CD1c-positive myeloid dendritic cell (primary cell): ENCODE results near the gene EML1.
A peak's percentile ranks its signal among the peaks of the same experiment; 100 is the strongest.

ENCODE experiments used
- DNase-seq: peaks from one replicate; pipeline ENCODE4 v3.0.0-alpha.2; 2016; ENCODE audit errors: extremely low spot score

The EML1 gene

DNA sequence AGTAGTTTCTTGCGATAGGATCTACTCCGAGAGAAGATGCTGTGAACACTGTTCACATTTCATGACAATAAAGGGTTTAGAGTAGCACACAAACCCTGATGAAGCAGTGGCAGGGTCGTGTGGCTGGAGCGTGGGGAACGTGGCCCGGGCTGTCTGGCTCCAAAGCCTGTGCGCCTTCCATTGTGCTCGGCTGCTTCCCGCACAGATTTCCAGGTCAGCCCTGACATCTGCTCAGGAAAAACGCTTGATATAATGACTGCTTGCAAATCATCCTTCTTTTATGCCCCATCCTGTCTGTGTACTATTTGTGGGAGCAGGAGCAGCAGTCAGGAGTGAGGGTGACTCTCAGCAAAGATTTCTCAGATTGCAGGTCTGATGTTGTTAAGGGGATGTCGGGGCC is 78.6 kb downstream of the EML1 start:
- no peak for DNase-seq

DNA sequence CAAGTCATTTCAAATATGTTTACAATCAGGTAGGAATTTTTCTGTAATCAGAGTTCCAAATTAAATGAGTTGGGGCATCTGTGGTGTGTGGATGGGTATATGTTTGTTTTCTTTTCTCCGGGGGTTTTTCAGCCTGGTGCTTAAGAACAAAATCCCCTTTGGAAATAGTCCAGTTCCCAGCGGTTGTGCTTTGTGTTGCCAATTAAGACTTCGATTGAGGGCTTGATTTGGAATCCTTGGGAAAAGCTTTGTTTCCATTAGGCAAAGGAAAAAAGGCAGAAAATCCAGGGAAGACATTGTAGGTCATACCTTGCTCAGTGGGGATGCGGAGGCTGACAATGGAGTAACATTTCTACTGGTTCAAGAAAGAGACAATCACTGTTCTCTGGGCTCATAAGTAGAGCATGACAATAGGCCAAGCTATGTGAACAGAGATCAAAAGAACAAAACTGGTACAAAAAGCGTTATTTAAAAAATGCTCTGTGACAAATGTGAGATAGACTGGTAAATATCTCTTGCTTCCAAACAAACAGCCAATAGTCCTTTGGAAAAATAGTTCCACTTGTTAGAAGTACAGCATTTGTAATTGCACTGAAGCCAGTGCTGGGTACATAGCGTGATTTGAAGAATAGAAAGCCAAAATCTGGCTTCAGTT is 79.7 kb downstream of the EML1 start:
- no peak for DNase-seq

DNA sequence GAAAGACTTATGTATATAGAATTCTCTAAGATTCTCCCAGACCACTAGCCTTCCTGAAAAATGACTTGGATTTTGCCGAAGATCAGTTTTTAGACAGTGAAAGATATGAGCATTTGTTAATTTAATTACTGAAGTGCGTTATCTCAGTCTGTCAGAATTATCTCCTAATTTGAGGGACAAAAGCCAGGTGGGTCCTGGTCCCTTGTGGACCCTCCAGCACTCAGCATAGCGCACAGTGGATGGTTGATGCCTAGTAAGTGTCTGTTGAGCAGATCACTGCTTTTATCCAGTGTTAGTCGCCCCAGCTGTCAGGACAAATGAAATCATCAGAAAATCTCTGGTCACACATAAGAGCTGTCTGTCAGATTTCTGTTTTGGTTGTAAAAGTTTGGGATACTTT is 80.4 kb downstream of the EML1 start:
- no peak for DNase-seq

DNA sequence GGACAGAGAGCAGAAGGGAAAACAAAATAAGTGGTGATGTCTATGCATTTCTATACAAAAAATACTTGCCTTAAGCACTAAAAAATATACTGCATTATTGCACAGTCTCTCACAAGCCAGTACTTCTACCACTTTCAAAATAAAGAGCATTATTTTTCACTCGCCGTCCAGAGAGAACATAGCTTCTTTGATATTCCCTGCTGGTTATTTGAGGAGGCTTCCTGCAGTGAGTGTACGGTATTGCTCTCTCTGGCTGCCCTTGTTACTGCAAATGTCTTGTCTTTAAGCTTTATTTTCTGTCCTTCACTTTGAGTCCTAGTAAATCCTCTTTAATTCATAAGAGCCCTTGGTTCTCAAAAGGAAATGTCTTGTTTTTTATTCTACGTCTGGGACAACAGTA is 81.1 kb downstream of the EML1 start:
- no peak for DNase-seq

DNA sequence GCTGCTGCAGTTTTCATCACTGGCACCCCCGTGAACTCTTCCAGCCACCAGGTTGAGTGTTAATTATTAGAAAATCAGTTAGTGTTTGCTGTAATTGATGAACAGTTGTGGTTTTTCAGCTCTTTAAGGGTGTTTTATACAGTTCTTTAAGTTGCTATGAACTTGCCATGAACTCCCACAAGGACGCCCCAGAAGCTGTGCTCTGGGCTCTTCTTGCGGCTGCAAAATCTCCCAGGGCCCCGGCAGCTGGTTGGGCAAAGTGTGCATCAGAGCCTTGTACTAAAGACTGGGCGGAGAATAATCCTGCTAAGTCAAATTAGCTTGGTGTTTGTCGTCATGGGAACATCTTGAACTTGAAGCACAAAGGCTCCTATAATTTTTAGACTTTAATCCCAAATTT is 82.2 kb downstream of the EML1 start:
- DNase-seq: no peak

DNA sequence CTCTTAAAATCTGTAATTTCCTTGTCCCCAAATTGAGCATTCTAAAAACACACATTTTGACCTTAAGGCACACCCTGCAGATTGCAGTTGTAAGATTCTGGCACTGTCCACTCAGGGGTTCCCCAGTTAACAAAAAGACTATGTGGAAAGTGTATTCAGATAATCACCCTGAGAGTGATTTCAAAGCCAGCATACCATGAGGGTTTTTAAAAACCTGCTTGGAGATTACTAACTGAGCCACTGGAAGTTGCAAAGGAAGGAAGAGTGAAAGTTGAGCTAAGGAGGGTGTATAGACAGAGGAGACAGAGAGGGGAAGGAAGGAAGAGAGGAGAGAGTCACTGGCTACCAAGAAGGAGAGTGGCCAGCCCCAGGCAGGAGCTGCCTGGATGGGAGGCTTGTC is 82.6 kb downstream of the EML1 start:
- DNase-seq: no peak

DNA sequence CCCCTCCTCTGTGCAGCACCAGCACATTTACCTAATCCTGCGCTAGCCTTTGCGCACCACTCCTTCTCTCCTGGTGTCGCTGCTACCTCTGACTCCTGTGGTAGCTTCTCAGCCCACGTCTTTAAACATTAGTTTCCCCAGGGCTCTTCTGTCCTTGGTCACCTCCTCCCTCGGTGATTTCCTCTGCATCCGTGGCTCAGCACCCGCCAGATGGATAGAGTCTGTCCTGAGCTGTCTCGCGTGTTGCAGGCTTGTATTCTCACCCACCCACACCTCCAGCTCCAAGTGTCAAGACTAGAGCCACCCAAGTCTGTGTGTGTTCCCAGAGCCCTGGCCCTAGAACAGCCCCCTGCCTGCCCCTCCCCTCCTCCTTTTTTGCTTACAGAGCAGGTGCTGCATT is 83.2 kb downstream of the EML1 start:
- no peak for DNase-seq

DNA sequence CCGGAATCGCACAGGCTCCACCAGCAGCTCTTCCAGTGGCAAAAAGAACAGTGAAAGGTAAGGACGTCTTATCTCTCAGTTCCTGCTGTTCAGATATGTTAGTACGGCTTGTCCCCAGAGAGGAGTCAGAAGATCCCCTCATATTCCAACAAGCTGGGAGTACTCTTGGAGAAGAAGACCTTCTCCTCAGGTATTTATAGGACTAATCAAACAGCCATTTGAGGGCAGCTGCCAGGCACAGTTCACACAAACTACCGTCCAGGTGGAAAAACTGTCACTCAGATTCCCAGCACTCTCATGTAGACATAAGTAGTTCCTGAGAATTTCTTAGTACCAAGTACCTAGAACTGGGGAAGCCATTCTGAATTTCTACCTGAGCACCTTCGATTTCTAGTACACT is 85.3 kb downstream of the EML1 start:
- DNase-seq: no peak

DNA sequence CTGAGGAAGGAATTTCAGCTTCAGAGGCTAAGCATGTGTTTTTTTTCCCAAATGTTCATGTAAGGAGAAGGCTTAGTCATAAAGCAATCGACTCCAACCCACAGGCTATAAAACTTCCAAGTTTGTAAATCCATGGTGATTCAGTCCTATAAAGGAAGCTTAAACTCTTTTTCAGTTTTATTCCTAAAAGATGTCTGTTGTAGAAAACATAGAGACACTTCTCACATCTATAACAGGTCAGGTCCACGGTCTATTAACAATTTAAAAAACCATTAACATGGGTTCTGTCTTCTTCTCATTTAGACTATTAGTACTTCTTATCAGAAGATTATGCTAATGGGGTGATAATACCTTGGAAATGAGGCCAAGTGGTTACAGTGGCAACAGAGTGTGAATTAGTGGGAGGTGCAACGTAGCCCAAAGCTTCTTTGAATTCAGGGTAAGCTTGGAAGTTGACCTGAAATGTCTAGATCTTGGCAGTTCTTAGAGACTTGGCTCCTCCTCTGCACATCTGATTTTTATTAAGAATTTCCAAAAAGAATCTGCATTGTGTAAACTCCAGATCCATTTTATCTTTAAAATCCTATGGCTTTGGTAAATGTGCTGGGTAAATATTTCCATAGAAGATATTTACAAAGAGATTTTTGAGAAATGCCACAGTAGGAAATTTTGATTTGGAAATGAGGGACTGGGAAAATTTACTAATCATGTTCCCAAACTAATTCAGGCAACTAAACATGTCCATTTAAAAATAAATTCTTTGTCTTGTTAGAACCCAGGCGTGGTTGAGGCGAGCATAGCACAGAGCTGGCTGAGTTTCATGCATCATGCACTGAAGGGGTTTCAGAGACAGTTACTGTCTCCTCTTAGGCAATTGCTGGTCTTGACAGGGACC is 86.4 kb downstream of the EML1 start:
- DNase-seq: no peak

DNA sequence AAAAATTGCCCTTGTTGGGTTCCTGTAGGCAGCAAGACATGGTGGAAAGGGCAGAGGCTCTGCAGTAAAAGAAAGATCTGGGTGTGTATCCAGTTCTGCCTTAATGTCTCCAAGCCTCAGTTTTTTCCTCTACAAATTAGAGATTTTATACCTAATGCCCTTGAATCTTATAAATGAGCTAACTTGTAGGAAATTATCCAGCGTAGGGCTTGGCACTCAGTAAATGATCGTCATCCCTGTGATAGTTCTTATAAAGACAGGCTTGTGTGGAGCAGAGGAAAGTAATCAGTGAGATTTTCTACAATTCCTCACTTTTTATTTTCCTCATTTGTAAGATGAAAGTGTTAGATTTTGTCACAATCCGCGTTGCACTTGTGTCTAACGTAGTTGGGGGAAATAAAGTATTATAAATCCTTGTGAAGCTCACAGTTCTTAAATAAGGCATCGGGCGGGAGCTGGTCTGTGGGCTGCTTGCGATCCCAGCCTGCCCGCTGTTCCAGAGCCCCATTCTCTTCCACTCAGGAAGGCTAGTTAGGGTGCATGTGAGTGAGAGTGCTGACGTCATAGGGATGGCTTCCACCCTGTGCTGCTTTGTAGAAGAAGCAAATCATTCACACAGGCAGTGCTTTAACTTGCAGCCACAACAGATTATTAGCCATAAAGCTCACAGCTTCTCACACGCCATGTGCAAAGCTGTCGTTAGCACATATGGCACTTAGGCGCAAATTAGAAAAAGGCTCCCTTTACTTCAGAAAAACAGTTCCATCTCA is 87.6 kb downstream of the EML1 start:
- no peak for DNase-seq

DNA sequence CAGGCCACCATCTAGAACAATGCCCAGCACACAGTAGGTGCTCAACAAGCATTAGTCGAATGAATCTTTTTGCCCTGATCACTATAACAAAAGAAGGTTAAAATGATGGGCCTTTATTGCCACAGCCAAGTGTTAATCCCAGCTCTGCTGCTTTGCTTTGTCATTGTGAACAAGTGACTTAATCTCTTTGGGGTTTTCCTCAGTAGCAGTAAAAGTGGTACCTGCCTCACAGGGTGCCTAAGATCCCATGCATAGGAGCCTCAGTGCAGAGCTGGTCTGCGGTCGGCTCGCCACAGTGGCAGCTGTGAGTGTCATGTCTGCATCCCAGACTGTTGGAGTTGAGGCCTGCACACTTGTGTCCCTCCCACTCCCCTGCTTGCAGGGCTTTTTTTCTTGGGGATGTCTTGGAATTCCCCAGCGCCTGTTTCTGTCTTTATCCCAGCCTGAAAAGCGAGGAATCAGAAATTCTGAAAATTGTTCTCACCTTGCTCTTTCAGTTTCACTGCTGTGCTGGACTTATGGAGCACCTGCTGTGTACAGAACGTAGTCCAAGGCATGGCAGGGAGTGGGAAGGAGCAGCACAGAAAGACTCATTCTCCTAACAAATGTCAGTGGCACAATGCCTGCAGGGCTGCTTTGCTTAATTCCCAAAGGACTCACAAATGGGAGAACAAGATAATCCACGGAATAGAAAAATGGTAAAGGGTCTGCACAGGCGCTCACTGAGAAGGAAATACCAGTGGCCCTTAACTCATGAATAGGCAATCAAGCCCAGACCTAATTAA is 90.8 kb downstream of the EML1 start:
- no peak for DNase-seq

DNA sequence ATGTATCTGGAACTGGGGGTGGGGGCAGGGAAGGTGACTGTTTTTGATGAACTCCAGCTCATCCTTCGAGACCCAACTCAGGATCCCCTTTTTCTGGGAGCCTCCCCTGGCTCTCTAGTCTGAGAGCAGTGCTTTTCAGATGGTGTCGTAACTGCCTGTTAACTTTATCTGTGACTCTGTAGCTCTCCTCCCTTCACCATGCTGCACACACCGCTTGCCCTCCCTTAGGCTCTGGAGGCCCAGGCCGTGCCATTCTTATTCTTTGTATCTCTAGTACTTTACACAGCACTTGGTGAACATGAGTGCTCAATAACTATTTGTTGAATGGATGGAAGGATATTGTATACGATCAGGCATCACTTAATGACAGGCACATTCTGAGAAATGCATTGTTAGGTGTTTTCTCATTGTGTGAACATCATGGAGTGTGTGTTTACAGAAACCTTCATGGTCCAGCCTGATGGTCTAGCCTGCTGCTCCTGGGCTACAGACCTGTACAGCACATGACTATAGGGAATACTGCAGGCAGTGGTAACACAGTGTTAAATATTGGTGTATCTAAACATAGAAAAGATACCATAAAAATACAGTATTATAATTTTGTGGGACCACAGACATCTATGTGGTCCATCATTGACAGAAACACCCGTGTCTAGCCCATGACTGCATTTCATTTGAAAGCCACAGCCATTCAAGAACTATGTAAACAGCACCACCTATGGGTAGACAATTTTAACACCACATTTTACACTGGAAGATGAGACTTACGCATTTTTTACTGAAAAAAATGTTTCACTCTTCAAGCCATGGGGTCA is 91.8 kb downstream of the EML1 start:
- DNase-seq: peak; percentile 67

DNA sequence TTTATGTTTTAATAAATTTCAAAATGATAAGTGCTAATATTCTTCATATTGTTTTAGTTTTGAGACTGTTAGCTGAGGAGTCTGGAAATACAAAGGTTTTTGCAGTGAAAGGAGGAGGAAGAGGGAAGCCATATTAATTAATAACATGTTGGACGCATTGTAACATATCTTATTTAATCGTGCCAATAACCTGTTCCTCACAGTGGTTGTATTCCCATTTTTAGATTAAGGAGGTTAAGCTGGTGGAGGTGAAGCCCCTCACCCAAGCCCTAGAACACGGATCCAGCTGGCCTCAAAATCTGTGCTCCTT is 92.4 kb downstream of the EML1 start:
- no peak for DNase-seq

DNA sequence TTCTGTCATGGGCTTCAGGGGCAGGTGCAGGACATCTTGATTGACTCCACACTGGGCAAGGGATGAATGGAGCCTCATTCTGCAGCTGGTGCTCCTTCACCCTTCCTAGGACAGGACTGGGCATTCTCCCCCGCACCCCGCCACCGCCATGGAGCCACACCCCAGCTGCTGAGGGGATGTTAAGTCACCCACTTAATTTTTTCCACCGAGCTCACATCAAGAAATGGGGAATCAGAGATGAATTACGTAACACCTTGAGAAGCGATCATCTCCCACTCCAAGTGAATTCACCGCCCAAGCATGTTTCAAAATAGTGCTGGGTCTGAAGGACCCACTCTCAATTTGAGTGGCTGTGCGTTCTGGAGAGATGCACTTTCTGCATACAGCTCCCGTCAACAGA is 94.2 kb downstream of the EML1 start:
- DNase-seq: no peak

DNA sequence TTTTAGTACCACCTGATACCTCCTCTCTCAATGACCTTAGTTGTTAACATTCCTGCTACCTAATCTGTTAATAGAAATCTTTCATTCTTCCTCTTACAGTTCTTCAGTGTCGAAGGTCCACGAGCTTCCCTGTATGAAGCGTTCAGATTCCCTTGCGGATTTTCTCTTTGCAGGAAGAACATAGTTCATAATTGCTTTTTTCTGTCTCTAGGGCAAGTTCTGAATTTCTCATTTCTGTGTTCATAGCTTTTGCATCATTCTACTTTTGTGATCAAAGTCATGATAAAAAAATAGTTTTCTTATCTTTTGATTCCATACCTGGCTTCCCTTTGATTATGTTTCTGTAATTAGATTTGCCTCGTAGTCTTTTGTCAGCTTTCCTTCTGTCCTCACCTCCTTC is 94.9 kb downstream of the EML1 start:
- DNase-seq: no peak

DNA sequence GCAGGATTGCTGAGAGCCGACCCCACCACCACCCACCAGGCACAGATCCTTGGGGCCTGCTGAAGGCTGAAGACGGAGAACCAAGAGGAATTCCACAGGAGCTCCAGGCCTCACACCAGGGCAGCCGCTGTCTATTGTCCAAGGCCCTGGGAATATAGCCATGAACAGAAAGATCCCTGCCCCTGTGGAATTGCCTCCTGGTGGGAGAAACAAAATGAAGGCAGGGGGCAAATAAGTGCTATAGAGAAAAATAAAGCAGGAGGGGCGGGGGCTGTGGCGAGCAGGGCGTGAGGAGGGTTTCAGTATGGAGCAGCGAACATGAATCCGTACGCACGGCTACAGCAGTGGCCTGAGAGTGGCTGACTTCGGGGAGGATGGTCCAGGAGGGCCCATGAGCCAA is 96.1 kb downstream of the EML1 start:
- no peak for DNase-seq

DNA sequence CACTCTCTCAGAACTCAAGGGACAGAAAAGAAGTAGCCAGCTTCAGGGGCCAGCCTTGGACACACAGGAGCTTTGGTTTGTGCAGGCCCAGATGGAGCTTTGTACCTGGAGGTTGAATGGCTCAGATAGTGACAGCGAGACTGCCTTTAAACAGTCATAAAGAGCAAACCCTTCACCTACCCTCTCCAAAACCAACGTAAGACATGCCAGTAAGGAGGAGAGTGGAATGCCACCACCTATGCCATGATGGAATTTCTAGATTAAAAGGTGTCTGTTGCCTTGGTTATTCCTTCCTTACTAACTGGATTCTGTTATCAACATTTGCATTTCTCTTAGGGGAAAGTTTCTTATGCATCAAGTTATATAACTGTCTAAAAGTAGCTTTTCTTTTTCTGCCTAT is 98.1 kb downstream of the EML1 start:
- DNase-seq: no peak

DNA sequence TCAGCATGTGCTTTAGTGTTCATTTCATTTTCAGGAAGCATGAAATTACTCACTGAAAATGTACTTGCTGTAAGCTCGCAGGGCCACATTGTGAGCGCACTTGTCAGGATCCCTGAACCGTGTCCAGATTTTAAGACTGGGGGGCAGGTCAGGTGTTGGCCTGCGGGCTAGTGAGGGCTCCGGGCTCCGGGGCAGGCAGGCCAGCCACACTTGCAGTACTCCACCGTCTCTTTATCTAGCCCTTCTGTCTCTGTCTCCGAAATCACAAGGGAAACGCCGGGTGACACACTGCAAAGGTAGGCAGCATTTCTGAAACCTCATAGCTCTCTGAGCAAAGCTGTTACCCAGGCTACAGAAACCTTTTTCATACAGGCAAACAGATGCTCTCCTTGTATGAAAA is 98.7 kb downstream of the EML1 start:
- no peak for DNase-seq

DNA sequence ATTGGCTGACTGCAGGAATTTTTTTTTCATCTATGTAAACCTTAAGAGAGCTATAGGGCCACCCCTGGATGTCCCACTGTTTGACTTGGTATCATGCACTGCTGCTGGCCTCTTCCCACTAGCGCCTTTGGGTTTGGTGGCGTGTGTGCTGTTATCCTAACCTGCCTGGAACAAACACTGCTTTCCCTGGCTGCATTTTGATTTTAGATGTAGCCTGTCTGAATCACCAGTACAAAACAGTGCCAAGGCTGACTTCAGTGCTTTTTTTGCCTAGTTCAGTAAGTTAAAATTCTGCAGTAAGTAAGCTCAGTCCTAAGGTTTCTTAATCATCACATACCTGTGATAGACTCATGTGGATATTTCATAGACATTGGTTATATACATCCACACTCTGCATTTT is 99.2 kb downstream of the EML1 start:
- DNase-seq: no peak

DNA sequence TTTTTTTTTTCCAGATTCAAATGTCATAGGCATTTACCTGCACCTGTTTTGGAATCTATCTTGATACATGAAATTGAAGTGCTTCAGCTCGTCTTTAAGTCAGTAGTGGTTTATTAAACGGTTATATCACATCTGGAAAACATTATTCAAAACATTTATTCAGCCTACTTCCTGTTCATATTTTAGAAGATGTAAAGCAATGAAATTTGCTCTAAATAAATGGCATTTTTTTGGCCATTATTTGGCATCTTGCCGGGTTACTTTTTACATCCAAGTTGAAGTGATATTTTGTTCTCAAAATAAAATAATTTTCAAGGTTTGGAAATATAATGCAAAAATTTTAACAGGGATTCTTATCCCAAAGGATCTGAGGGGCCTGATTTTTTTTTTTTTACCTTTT is 103.1 kb downstream of the EML1 start:
- no peak for DNase-seq

DNA sequence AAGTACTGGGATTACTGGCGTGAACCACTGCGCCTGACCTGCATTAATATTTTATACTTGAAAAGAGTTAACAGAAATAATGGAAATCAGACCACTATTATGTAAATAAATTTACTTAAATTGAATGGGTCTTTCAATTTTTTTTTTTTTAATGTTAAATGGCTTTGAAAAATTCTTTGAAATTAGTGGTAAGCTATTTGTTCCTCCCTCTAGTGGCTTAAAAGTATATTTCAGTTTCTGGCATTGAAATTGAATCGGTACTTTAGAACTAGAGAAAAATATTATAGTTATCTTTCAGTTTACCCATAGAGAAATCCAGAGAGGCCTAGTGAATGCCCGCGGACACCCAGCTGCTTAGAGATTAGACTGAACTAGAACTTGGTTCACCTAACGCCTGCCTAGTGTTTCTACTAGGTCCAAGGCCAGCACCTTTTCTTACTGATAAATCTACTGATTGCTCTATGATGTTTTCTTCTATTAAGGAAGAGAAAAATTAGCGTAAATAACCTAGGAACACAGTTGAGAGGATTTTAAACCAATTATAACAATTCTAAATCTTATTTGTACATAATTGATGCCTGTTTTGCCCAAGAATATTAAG is 106.5 kb downstream of the EML1 start:
- DNase-seq: peak; percentile 18
